A549 (cell line): ENCODE results near the gene SUMO3. TPM values are rescaled to one million over a fixed set of nuclear protein-coding genes. Genes with fewer than 3 reads are reported as not detected.

Source experiments
- ATAC-seq, 2 experiments: fragments of 200-7000 bp in 1 of 2; fragments of >200 bp in 1 of 2; cut with Nextera tagmentation in 1 of 2; cut with Tn5 transposase in 1 of 2; 3 replicates each; pipeline versions ENCODE4 v1.8.0 to v1.9.1; 2018 to 2020; ENCODE audit warnings: mild to moderate bottlenecking in 1 of 2, moderate library complexity in 1 of 2
- CTCF ChIA-PET: fragments of 300-600 bp; sonication (Branson Sonifier 250); formaldehyde crosslinking; extraction: SDS; loops from one replicate; lab custom pipeline; 2021; ENCODE audit warnings: antibody characterized with exemption, inconsistent platforms; lab: Yijun Ruan, JAX
- POLR2A ChIA-PET: fragments of 350-600 bp; formaldehyde crosslinking; extraction: SDS; loops from one replicate; lab custom pipeline; 2021; ENCODE audit warnings: antibody characterized with exemption, inconsistent platforms; lab: Yijun Ruan, JAX
- DNase-seq, 2 experiments: peaks; one replicate each; pipeline versions ENCODE4 v3.0.0 to v3.0.0-alpha.2; 2011 to 2016; ENCODE audit warnings: low read depth in 1 of 2, low spot score in 1 of 2
- FAIRE-seq: peaks from 2 replicates; lab custom pipeline; 2011; peaks lifted over from hg19 to GRCh38; lab: Jason Lieb, UNC
- H3K27ac ChIP-seq, 2 experiments: fragments of >200 bp; sonication (Bioruptor Twin); formaldehyde crosslinking; 3 replicates each; pipeline ENCODE4 v1.5.1; 2016 to 2017
- H3K4me1 ChIP-seq: fragments of >200 bp; sonication (Bioruptor Twin); formaldehyde crosslinking; 3 replicates; pipeline ENCODE4 v1.6.1; 2016
- H3K4me2 ChIP-seq: fragments of >200 bp; sonication (Bioruptor Twin); formaldehyde crosslinking; 3 replicates; pipeline ENCODE4 v1.6.1; 2016
- H3K4me3 ChIP-seq: fragments of >200 bp; sonication (Bioruptor Twin); formaldehyde crosslinking; 3 replicates; pipeline ENCODE4 v1.5.1; 2016
- H3K9me3 ChIP-seq: fragments of >200 bp; sonication (Bioruptor Twin); formaldehyde crosslinking; 3 replicates; pipeline ENCODE4 v1.6.1; 2016
- CBX2 ChIP-seq: fragments of 200-600 bp; sonication (generic); IDR thresholded peaks from 2 replicates; pipeline ENCODE4 v1.6.1; 2016; ENCODE audit warnings: low read depth, mild to moderate bottlenecking, borderline replicate concordance
- CEBPB ChIP-seq, 2 experiments: fragments of >200 bp in 1 of 2; sonication (Bioruptor Twin) in 1 of 2; formaldehyde crosslinking in 1 of 2; IDR thresholded peaks; 2 replicates each; pipeline ENCODE4 v1.6.1; 2012 to 2016
- CHD4 ChIP-seq: fragments of 200-600 bp; sonication (generic); IDR thresholded peaks from 2 replicates; pipeline ENCODE4 v1.6.1; 2016; ENCODE audit warnings: antibody characterized with exemption, mild to moderate bottlenecking, borderline replicate concordance
- E2F6 ChIP-seq: IDR thresholded peaks from 2 replicates; pipeline ENCODE4 v1.6.1; 2012; ENCODE audit warnings: low read depth, borderline replicate concordance
- EHF ChIP-seq: fragments of 250-450 bp; sonication (Bioruptor Pico); IDR thresholded peaks from 2 replicates; pipeline ENCODE4 v1.5.0; 2020; ENCODE audit warnings: mild to moderate bottlenecking
- EP300 ChIP-seq, 2 experiments: fragments of >200 bp; sonication (Bioruptor Twin); formaldehyde crosslinking; IDR thresholded peaks; 2 replicates in 1 of 2; 3 replicates in 1 of 2; pipeline ENCODE4 v1.6.1; 2016 to 2017
- ESRRA ChIP-seq: fragments of 150-350 bp; IDR thresholded peaks from 2 replicates; pipeline ENCODE4 v1.6.1; 2014; ENCODE audit warnings: mild to moderate bottlenecking, low read length, borderline replicate concordance
- FOSB ChIP-seq: fragments of 250-450 bp; sonication (Bioruptor Pico); IDR thresholded peaks from 2 replicates; pipeline ENCODE4 v1.5.0; 2020; ENCODE audit warnings: mild to moderate bottlenecking, moderate library complexity
- FOSL2 ChIP-seq, 2 experiments: fragments of 450-650 bp in 1 of 2; fragments of >200 bp in 1 of 2; sonication (Bioruptor Twin) in 1 of 2; formaldehyde crosslinking; IDR thresholded peaks; 2 replicates each; pipeline versions ENCODE4 v1.5.0 to v1.6.1; 2016 to 2020; ENCODE audit warnings: mild to moderate bottlenecking in 1 of 2, moderate library complexity in 1 of 2
- FOXS1 ChIP-seq: fragments of 250-450 bp; sonication (Bioruptor Pico); IDR thresholded peaks from 2 replicates; pipeline ENCODE4 v1.5.0; 2020; ENCODE audit warnings: mild to moderate bottlenecking, moderate library complexity
- GATA3 ChIP-seq: IDR thresholded peaks from 2 replicates; pipeline ENCODE4 v1.6.1; 2012; ENCODE audit warnings: borderline replicate concordance
- HEYL ChIP-seq: fragments of 250-450 bp; sonication (Bioruptor Pico); IDR thresholded peaks from 2 replicates; pipeline ENCODE4 v1.8.0; 2021; ENCODE audit warnings: mild to moderate bottlenecking, moderate library complexity
- HOXA7 ChIP-seq: fragments of 250-450 bp; sonication (Bioruptor Pico); IDR thresholded peaks from 2 replicates; pipeline ENCODE4 v1.5.0; 2020; ENCODE audit warnings: mild to moderate bottlenecking, moderate library complexity
- HOXB5 ChIP-seq: fragments of 250-450 bp; sonication (Bioruptor Pico); IDR thresholded peaks from 2 replicates; pipeline ENCODE4 v1.5.0; 2020; ENCODE audit warnings: mild to moderate bottlenecking, moderate library complexity
- JUN ChIP-seq, 2 experiments: fragments of >200 bp; sonication (Bioruptor Twin); formaldehyde crosslinking; IDR thresholded peaks; 2 replicates in 1 of 2; 3 replicates in 1 of 2; pipeline ENCODE4 v1.6.1; 2016 to 2017
- JUNB ChIP-seq: fragments of >200 bp; sonication (Bioruptor Twin); formaldehyde crosslinking; IDR thresholded peaks from 2 replicates; pipeline ENCODE4 v1.6.1; 2016
- KDM1A ChIP-seq: fragments of 200-600 bp; sonication (generic); IDR thresholded peaks from 2 replicates; pipeline ENCODE4 v1.6.1; 2016; ENCODE audit warnings: low read depth, mild to moderate bottlenecking
- MYC ChIP-seq: IDR thresholded peaks from 2 replicates; pipeline ENCODE4 v1.6.1; 2012; ENCODE audit warnings: mild to moderate bottlenecking, inconsistent platforms, low read length, improper control_type of control experiment, borderline replicate concordance
- NFE2L2 ChIP-seq: fragments of 150-350 bp; conservative IDR thresholded peaks from 2 replicates; pipeline ENCODE4 v1.6.1; 2014; ENCODE audit warnings: low read length
- NPAS2 ChIP-seq: fragments of 250-450 bp; sonication (Bioruptor Pico); IDR thresholded peaks from 2 replicates; pipeline ENCODE4 v1.8.0; 2022; ENCODE audit warnings: mild to moderate bottlenecking, moderate library complexity, borderline replicate concordance
- NR3C1 ChIP-seq: fragments of >200 bp; sonication (Bioruptor Twin); formaldehyde crosslinking; IDR thresholded peaks from 3 replicates; pipeline ENCODE4 v1.6.1; 2017
- PBX3 ChIP-seq: IDR thresholded peaks from 2 replicates; pipeline ENCODE4 v1.6.1; 2012
- PHF8 ChIP-seq: fragments of 200-600 bp; sonication (generic); IDR thresholded peaks from 2 replicates; pipeline ENCODE4 v1.6.1; 2016; ENCODE audit warnings: low read depth, mild to moderate bottlenecking, antibody characterized with exemption, moderate library complexity, borderline replicate concordance
- POLR2AphosphoS2 ChIP-seq: conservative IDR thresholded peaks from 2 replicates; pipeline ENCODE4 v1.6.1; 2012; ENCODE audit warnings: low read length, improper control_type of control experiment, inconsistent platforms
- RCOR1 ChIP-seq: fragments of 150-350 bp; IDR thresholded peaks from 2 replicates; pipeline ENCODE4 v1.6.1; 2014; ENCODE audit warnings: antibody characterized with exemption, low read length, low read depth
- RFX5 ChIP-seq: fragments of 450-650 bp; IDR thresholded peaks from 2 replicates; pipeline ENCODE4 v1.7.1; 2014; ENCODE audit warnings: antibody characterized with exemption, mild to moderate bottlenecking, moderate library complexity
- RNF2 ChIP-seq: fragments of 200-600 bp; sonication (generic); IDR thresholded peaks from 2 replicates; pipeline ENCODE4 v1.6.1; 2016; ENCODE audit warnings: low read depth, mild to moderate bottlenecking, antibody characterized with exemption, moderate library complexity, borderline replicate concordance
- TFCP2L1 ChIP-seq: fragments of 250-450 bp; sonication (Bioruptor Pico); IDR thresholded peaks from 2 replicates; pipeline ENCODE4 v1.5.0; 2021; ENCODE audit warnings: mild to moderate bottlenecking
- TP53 ChIP-seq: fragments of 250-450 bp; sonication (Bioruptor Pico); IDR thresholded peaks from 2 replicates; pipeline ENCODE4 v1.5.0; 2021; ENCODE audit warnings: mild to moderate bottlenecking, moderate library complexity
- ZC3H11A ChIP-seq: fragments of 450-650 bp; IDR thresholded peaks from 2 replicates; pipeline ENCODE4 v1.6.1; 2014; ENCODE audit warnings: antibody characterized with exemption, mild to moderate bottlenecking
- ZFP36 ChIP-seq: fragments of 450-650 bp; IDR thresholded peaks from 2 replicates; pipeline ENCODE4 v1.6.1; 2014; ENCODE audit warnings: borderline replicate concordance; ENCODE audit not compliant: partially characterized antibody
- ZSCAN20 ChIP-seq: fragments of 250-450 bp; sonication (Bioruptor Pico); IDR thresholded peaks from 2 replicates; pipeline ENCODE4 v1.8.0; 2022; ENCODE audit warnings: mild to moderate bottlenecking, moderate library complexity
- WGBS: methylation state at CpG from one replicate; pipeline ENCODE4 v1.1.6; 2017; ENCODE audit errors: missing lambda C conversion rate; 5-methylcytosine and 5-hydroxymethylcytosine counted together
- polyA minus RNA-seq: library from RNA; depleted of rRNA, polyadenylated mRNA; stranded (reverse); fragments of >200 nt; gene quantifications from 2 replicates; pipeline ENCODE4 v1.2.3, GENCODE V29; 2011; rRNA and poly(A)+ RNA removed
- polyA plus RNA-seq, 4 experiments: library from polyadenylated mRNA; depleted of rRNA in 3 of 4; stranded (reverse); fragments of >200 nt; fragmentation: RNase III in 1 of 4; extraction: RNeasy Plus Mini Kit Qiagen cat#74134 plus additional on column Dnase treatment in 1 of 4; gene quantifications; 2 replicates in 3 of 4; 3 replicates in 1 of 4; pipeline ENCODE4 v1.2.3, GENCODE V29; 2011 to 2017
- TF ChIP-seq, protein P1 (sequence below): IDR thresholded peaks from 2 replicates; pipeline ENCODE4 v1.6.1; 2012
- TF ChIP-seq, protein P2 (sequence below): fragments of 450-650 bp; IDR thresholded peaks from 2 replicates; pipeline ENCODE4 v1.6.1; 2014; ENCODE audit warnings: antibody characterized with exemption
- TF ChIP-seq, protein P3 (sequence below): fragments of 200-600 bp; sonication (generic); IDR thresholded peaks from 2 replicates; pipeline ENCODE4 v1.6.1; 2016; ENCODE audit warnings: antibody characterized with exemption, mild to moderate bottlenecking, moderate library complexity

SUMO3 gene
- polyA plus RNA-seq (2011; rRNA removed) (77.7 and 110 TPM in 2 replicates), polyA plus RNA-seq (2017; fragmentation: RNase III; extraction: RNeasy Plus Mini Kit Qiagen cat#74134 plus additional on column Dnase treatment) (69.2 to 79.4 TPM (median 78.4 TPM) in 3 replicates), polyA minus RNA-seq (43.1 and 45.5 TPM in 2 replicates)
- 74.6 and 79.7 TPM in 2 replicates for polyA plus RNA-seq (2012; cell fraction: cytosol; rRNA removed)
- polyA plus RNA-seq (2012; cell fraction: nucleus; rRNA removed), result 24.9 and 31.6 TPM in 2 replicates

DNA sequence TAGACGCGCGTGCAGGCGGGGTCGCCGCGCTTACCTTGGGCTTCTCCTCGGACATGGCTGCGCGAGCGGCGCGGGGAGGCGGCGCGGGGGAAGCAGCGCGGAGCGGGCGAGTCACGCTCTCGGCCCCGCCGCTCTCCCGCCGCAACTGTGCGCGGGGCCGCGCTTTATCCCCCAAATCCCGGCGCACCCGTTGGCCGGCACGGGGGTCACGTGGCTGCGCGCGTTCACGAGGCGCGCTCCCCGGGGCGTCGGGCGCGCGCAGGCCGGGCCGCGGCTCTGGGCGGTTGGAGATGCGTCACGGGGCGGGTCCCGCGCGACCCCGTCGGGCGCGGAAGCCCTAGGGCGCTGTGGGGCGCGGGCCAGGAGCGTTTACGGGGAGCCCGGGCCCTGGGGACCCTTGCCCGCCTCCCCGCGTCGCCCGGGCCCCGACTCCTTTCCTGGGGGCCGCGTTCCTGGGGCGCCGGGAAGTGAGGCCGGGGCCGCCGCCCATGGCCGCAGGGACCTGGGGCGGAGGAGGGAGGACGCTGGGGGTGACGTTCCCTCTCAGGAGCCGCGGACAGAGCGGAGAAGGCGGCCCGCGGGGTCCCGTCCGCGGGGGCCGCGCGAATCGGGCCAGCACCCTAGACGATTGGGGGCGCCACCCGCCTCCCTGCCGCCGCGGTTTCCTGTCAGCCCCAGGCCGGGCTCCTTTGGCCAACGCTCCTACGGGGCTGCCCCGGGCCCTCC lies at the start of gene SUMO3:
TSS of gene SUMO3 (minus strand) at position 149 of the 726 bp plus-strand sequence. CDS start at position 55, 94 bp downstream.
- peaks cover 9% of the 10 kb centered on the region; the same call in 2 of the 3 replicates for H3K4me1 ChIP-seq
- peak within 1 kb of the TSS; percentile 69 for H3K4me2 ChIP-seq
- FAIRE-seq, result no peak
- peak within 1 kb of the TSS; percentile 64 for H3K4me3 ChIP-seq
- ChIA-PET POLR2A (interaction anchor here (0.6 to 1.0 kb wide), 4 partner anchors 9 to 56 kb away, joined by 3 to 8 read pairs (median 6); partner anchors contain the start of genes PTTG1IP and UBE2G2), CTCF (interaction anchor here (0.7 to 2.0 kb wide), 2 partner anchors 17 to 115 kb away, joined by 3 to 6 read pairs; partner anchors contain the start of gene UBE2G2)
- WGBS, result no CpG with 5 or more reads among the region's 108 CpGs
- DNase-seq, result peak; percentile 65 to 74
- peaks cover 27% of the 10 kb centered on the region for H3K9me3 ChIP-seq
- peak; percentile 58 to 71 for ATAC-seq
- peak within 1 kb of the TSS; percentile 85 to 97 for H3K27ac ChIP-seq
- TF ChIP-seq FOXS1 (CRISPR knock-in tag) (peak; percentile 64; the same call in 1 of the 2 replicates), HEYL (CRISPR knock-in tag) (no peak), NPAS2 (CRISPR knock-in tag) (peak; percentile 79), EP300 (IDR thresholded peaks at IDR 0.05) (no peak), JUNB (no peak), RCOR1 (no peak), ESRRA (no peak), CHD4 (no peak), TP53 (CRISPR knock-in tag) (peak; percentile 70; the same call in 1 of the 2 replicates), E2F6 (0 out of 2 replicates have a peak, but pooled peaks have one; percentile 27), EHF (peak; percentile 66; the same call in 1 of the 2 replicates), ZC3H11A (no peak), HOXA7 (CRISPR knock-in tag) (no peak), FOSB (CRISPR knock-in tag) (no peak), NR3C1 (no peak), HOXB5 (CRISPR knock-in tag) (peak; percentile 93), GATA3 (no peak), PHF8 (no peak), KDM1A (no peak), POLR2AphosphoS2 (no peak), PBX3 (no peak), JUN (IDR thresholded peaks at IDR 0.05) (peak; percentile 38 to 52; a peak in 1 of 5 replicates), MYC (no peak), ZSCAN20 (CRISPR knock-in tag) (no peak), RFX5 (no peak), CEBPB (IDR thresholded peaks at IDR 0.05) (no peak), CBX2 (no peak), NFE2L2 (no peak), FOSL2 (IDR thresholded peaks at IDR 0.05) (no peak), FOSL2 (CRISPR knock-in tag; IDR thresholded peaks at IDR 0.05) (peak; percentile 54), TFCP2L1 (no peak), ZFP36 (no peak), RNF2 (no peak)
- TF ChIP-seq, protein P1, sequence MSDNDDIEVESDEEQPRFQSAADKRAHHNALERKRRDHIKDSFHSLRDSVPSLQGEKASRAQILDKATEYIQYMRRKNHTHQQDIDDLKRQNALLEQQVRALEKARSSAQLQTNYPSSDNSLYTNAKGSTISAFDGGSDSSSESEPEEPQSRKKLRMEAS, result no peak
- TF ChIP-seq, protein P2, sequence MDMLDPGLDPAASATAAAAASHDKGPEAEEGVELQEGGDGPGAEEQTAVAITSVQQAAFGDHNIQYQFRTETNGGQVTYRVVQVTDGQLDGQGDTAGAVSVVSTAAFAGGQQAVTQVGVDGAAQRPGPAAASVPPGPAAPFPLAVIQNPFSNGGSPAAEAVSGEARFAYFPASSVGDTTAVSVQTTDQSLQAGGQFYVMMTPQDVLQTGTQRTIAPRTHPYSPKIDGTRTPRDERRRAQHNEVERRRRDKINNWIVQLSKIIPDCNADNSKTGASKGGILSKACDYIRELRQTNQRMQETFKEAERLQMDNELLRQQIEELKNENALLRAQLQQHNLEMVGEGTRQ, result no peak
- TF ChIP-seq, protein P3, sequence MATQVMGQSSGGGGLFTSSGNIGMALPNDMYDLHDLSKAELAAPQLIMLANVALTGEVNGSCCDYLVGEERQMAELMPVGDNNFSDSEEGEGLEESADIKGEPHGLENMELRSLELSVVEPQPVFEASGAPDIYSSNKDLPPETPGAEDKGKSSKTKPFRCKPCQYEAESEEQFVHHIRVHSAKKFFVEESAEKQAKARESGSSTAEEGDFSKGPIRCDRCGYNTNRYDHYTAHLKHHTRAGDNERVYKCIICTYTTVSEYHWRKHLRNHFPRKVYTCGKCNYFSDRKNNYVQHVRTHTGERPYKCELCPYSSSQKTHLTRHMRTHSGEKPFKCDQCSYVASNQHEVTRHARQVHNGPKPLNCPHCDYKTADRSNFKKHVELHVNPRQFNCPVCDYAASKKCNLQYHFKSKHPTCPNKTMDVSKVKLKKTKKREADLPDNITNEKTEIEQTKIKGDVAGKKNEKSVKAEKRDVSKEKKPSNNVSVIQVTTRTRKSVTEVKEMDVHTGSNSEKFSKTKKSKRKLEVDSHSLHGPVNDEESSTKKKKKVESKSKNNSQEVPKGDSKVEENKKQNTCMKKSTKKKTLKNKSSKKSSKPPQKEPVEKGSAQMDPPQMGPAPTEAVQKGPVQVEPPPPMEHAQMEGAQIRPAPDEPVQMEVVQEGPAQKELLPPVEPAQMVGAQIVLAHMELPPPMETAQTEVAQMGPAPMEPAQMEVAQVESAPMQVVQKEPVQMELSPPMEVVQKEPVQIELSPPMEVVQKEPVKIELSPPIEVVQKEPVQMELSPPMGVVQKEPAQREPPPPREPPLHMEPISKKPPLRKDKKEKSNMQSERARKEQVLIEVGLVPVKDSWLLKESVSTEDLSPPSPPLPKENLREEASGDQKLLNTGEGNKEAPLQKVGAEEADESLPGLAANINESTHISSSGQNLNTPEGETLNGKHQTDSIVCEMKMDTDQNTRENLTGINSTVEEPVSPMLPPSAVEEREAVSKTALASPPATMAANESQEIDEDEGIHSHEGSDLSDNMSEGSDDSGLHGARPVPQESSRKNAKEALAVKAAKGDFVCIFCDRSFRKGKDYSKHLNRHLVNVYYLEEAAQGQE, result no peak
